ENCODE results near the gene PIAS4. TPM values are rescaled to one million over a fixed set of nuclear protein-coding genes. Genes with fewer than 3 reads are reported as not detected.

PIAS4 gene
- polyA plus RNA-seq, 1 donor (not counting 4 experiments of a cell fraction or from before 2014, with no cell fraction given) = 7.5 TPM

- H3K9me3 ChIP-seq (ENCODE audit: control insufficient read depth, low read depth, low read length) = no peaks in the 10 kb centered on the region
- H2AFZ ChIP-seq (ENCODE audit: control insufficient read depth, low read length) = no peak overlapping the region
- no peak for TF ChIP-seq EZH2 (IDR thresholded peaks at IDR 0.05; ENCODE audit: low read length)
- TF ChIP-seq, protein P1, sequence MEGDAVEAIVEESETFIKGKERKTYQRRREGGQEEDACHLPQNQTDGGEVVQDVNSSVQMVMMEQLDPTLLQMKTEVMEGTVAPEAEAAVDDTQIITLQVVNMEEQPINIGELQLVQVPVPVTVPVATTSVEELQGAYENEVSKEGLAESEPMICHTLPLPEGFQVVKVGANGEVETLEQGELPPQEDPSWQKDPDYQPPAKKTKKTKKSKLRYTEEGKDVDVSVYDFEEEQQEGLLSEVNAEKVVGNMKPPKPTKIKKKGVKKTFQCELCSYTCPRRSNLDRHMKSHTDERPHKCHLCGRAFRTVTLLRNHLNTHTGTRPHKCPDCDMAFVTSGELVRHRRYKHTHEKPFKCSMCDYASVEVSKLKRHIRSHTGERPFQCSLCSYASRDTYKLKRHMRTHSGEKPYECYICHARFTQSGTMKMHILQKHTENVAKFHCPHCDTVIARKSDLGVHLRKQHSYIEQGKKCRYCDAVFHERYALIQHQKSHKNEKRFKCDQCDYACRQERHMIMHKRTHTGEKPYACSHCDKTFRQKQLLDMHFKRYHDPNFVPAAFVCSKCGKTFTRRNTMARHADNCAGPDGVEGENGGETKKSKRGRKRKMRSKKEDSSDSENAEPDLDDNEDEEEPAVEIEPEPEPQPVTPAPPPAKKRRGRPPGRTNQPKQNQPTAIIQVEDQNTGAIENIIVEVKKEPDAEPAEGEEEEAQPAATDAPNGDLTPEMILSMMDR (optimal IDR thresholded peaks at IDR 0.05 in 1 of 3, IDR thresholded peaks at IDR 0.05 in 1 of 3, conservative IDR thresholded peaks at IDR 0.05 in 1 of 3; ENCODE audit: extremely low read depth in 1 of 3, insufficient read depth in 2 of 3, low read length in 3 of 3) = no peak
- H4K20me1 ChIP-seq (ENCODE audit: control insufficient read depth, extremely low read depth, insufficient read depth, low read length) = peaks cover 3% of the 10 kb centered on the region
- H3K79me2 ChIP-seq (ENCODE audit: control insufficient read depth, insufficient read depth, low read length) = peaks cover 28% of the 10 kb centered on the region
- no peaks in the 10 kb centered on the region for H3K27me3 ChIP-seq (ENCODE audit: control insufficient read depth, extremely low read depth, insufficient read depth, low read length)
- H3K27ac ChIP-seq (ENCODE audit: control insufficient read depth, insufficient read depth, low read length) = no peak overlapping the region
- no peak overlapping the region for H3K9ac ChIP-seq (ENCODE audit: control insufficient read depth, extremely low read depth, insufficient read depth, low read length)
- dilution Hi-C loops (cut with MboI; ENCODE audit: extremely low pct_ligation_motif_present, low sequenced_read_pairs) = no loop called here
- no peaks in the 10 kb centered on the region for H3K9me1 ChIP-seq (ENCODE audit: control insufficient read depth, extremely low read depth, insufficient read depth, low read length)
- H3K36me3 ChIP-seq (ENCODE audit: control insufficient read depth in 2 of 2, extremely low read depth in 1 of 2, insufficient read depth in 2 of 2, low read length in 2 of 2) = peaks cover 21 to 33% of the 10 kb centered on the region in 2 experiments
- H3K4me2 ChIP-seq (ENCODE audit: control insufficient read depth, extremely low read depth, insufficient read depth, low read depth, low read length) = no peak overlapping the region
- no peaks in the 10 kb centered on the region for H3K4me1 ChIP-seq (ENCODE audit: control insufficient read depth, extremely low read depth, insufficient read depth, low read length)
- no peak for DNase-seq (ENCODE audit: low read depth, low spot score)
- no peak overlapping the region for H3K4me3 ChIP-seq (ENCODE audit: control insufficient read depth in 2 of 3, extremely low read depth in 1 of 3, insufficient read depth in 2 of 3, low read depth in 1 of 3, low read length in 3 of 3)
- no peak for FAIRE-seq
These were observed 9.5 kb downstream of the PIAS4 start for GRCh38 chr19:4016903-4017638.

GRCh38 chr19:4018140-4018613 is 10.6 kb downstream of the PIAS4 start:
- dilution Hi-C loops (cut with MboI; ENCODE audit: extremely low pct_ligation_motif_present, low sequenced_read_pairs) = no loop called here
- no peak overlapping the region for H3K27ac ChIP-seq (ENCODE audit: control insufficient read depth, insufficient read depth, low read length)
- H3K4me3 ChIP-seq (ENCODE audit: control insufficient read depth in 2 of 3, extremely low read depth in 1 of 3, insufficient read depth in 2 of 3, low read depth in 1 of 3, low read length in 3 of 3) = no peak overlapping the region
- DNase-seq (ENCODE audit: low read depth, low spot score) = no peak
- no peaks in the 10 kb centered on the region for H3K4me1 ChIP-seq (ENCODE audit: control insufficient read depth, extremely low read depth, insufficient read depth, low read length)
- peaks cover 11 to 31% of the 10 kb centered on the region in 2 experiments for H3K36me3 ChIP-seq (ENCODE audit: control insufficient read depth in 2 of 2, extremely low read depth in 1 of 2, insufficient read depth in 2 of 2, low read length in 2 of 2)
- no peak for FAIRE-seq
- H3K9ac ChIP-seq (ENCODE audit: control insufficient read depth, extremely low read depth, insufficient read depth, low read length) = no peak overlapping the region
- no peak for TF ChIP-seq EZH2 (IDR thresholded peaks at IDR 0.05; ENCODE audit: low read length)
- TF ChIP-seq, protein P1 (optimal IDR thresholded peaks at IDR 0.05 in 1 of 3, IDR thresholded peaks at IDR 0.05 in 1 of 3, conservative IDR thresholded peaks at IDR 0.05 in 1 of 3; ENCODE audit: extremely low read depth in 1 of 3, insufficient read depth in 2 of 3, low read length in 3 of 3) = no peak
- peaks cover 26% of the 10 kb centered on the region for H3K79me2 ChIP-seq (ENCODE audit: control insufficient read depth, insufficient read depth, low read length)
- H3K4me2 ChIP-seq (ENCODE audit: control insufficient read depth, extremely low read depth, insufficient read depth, low read depth, low read length) = no peak overlapping the region
- H2AFZ ChIP-seq (ENCODE audit: control insufficient read depth, low read length) = no peak overlapping the region
- no peaks in the 10 kb centered on the region for H3K27me3 ChIP-seq (ENCODE audit: control insufficient read depth, extremely low read depth, insufficient read depth, low read length)
- peaks cover 3% of the 10 kb centered on the region for H4K20me1 ChIP-seq (ENCODE audit: control insufficient read depth, extremely low read depth, insufficient read depth, low read length)
- H3K9me1 ChIP-seq (ENCODE audit: control insufficient read depth, extremely low read depth, insufficient read depth, low read length) = no peaks in the 10 kb centered on the region
- no peaks in the 10 kb centered on the region for H3K9me3 ChIP-seq (ENCODE audit: control insufficient read depth, low read depth, low read length)
